ENCODE measurements around the gene KMT2B.

Gene KMT2B

GRCh38 chr19:35725216-35725861 is 7.5 kb downstream of the KMT2B start:
- no peak for DNase-seq (ENCODE audit: low read depth)

GRCh38 chr19:35727053-35727955 is 9.5 kb downstream of the KMT2B start:
- no peak for DNase-seq (ENCODE audit: low read depth)

GRCh38 chr19:35727956-35728706 is 10.3 kb downstream of the KMT2B start:
- DNase-seq (ENCODE audit: low read depth): no peak

GRCh38 chr19:35729021-35729420 is 11.2 kb downstream of the KMT2B start:
- no peak for DNase-seq (ENCODE audit: low read depth)

- DNase-seq (ENCODE audit: low read depth): no peak
Observed at GRCh38 chr19:35729763-35730162, 12.0 kb downstream of the KMT2B start.

- no peak for DNase-seq (ENCODE audit: low read depth)
Observed at GRCh38 chr19:35730326-35730725, 12.5 kb downstream of the KMT2B start.

- DNase-seq (ENCODE audit: low read depth): no peak
Observed at GRCh38 chr19:35731353-35731752, 13.6 kb downstream of the KMT2B start.

GRCh38 chr19:35731779-35732405 is 14.1 kb downstream of the KMT2B start:
- DNase-seq (ENCODE audit: low read depth): no peak

GRCh38 chr19:35732540-35733179 is 14.9 kb downstream of the KMT2B start:
- no peak for DNase-seq (ENCODE audit: low read depth)

GRCh38 chr19:35733180-35734125 is 15.7 kb downstream of the KMT2B start:
- no peak for DNase-seq (ENCODE audit: low read depth)

- DNase-seq (ENCODE audit: low read depth): no peak
Observed at GRCh38 chr19:35734273-35734672, 16.5 kb downstream of the KMT2B start.

- DNase-seq (ENCODE audit: low read depth): no peak
Observed at GRCh38 chr19:35734889-35735288, 17.1 kb downstream of the KMT2B start.

- DNase-seq (ENCODE audit: low read depth): no peak
Observed at GRCh38 chr19:35736913-35737886, 19.4 kb downstream of the KMT2B start.

GRCh38 chr19:35738021-35738886 is 20.5 kb downstream of the KMT2B start:
- no peak for DNase-seq (ENCODE audit: low read depth)

GRCh38 chr19:35738887-35739229 is 21.1 kb downstream of the KMT2B start:
- DNase-seq (ENCODE audit: low read depth): no peak

- no peak for DNase-seq (ENCODE audit: low read depth)
Observed at GRCh38 chr19:35739275-35740107, 21.7 kb downstream of the KMT2B start.

- no peak for DNase-seq (ENCODE audit: low read depth)
Observed at GRCh38 chr19:35740108-35740422, 22.3 kb downstream of the KMT2B start.

All from activated T-cell treated with anti-CD3 and anti-CD28 coated beads for 24 hours (primary cell).